CD14-positive monocyte (primary cell): ENCODE results near the gene MAST4. TPM values are rescaled to one million over a fixed set of nuclear protein-coding genes. Genes with fewer than 3 reads are reported as not detected.
A peak's percentile ranks its signal among the peaks of the same experiment; 100 is the strongest.

Source experiments
- DNase-seq, 3 donors: peaks; one replicate each; pipeline ENCODE4 v3.0.0-alpha.2; 2011 to 2022
- H2AFZ ChIP-seq: 2 replicates; pipeline ENCODE4 v1.6.0; 2012; ENCODE audit warnings: mild to moderate bottlenecking, low read depth, low read length, inconsistent platforms; ENCODE audit not compliant: insufficient read depth, poor library complexity, severe bottlenecking
- H3K27ac ChIP-seq, 2 donors: 1 replicate in 1 of 2; 2 replicates in 1 of 2; pipeline ENCODE4 v1.5.1; 2012 to 2013; ENCODE audit warnings: low read length in 2 of 2, control low read depth in 1 of 2, inconsistent platforms in 1 of 2, low read depth in 1 of 2, mild to moderate bottlenecking in 1 of 2
- H3K27me3 ChIP-seq, 2 donors: one replicate each; pipeline versions ENCODE4 v1.6.0 to v1.6.1; 2011 to 2013; ENCODE audit warnings: low read length in 2 of 2; ENCODE audit not compliant: control insufficient read depth in 2 of 2, insufficient read depth in 2 of 2
- H3K36me3 ChIP-seq, 2 donors: replicated peaks in 1 of 2; 1 replicate in 1 of 2; 2 replicates in 1 of 2; pipeline versions ENCODE4 v1.5.1 to v1.6.1; 2012 to 2013; ENCODE audit warnings: low read length in 2 of 2, control low read depth in 1 of 2, inconsistent platforms in 1 of 2, mild to moderate bottlenecking in 1 of 2; ENCODE audit not compliant: insufficient read depth in 2 of 2, control insufficient read depth in 1 of 2
- H3K4me1 ChIP-seq, 2 donors: 1 replicate in 1 of 2; 2 replicates in 1 of 2; pipeline versions ENCODE4 v1.5.1 to v1.6.1; 2012 to 2013; ENCODE audit warnings: low read length in 2 of 2, control low read depth in 1 of 2, inconsistent platforms in 1 of 2, mild to moderate bottlenecking in 1 of 2, moderate library complexity in 1 of 2; ENCODE audit not compliant: insufficient read depth in 2 of 2, control insufficient read depth in 1 of 2
- H3K4me2 ChIP-seq: replicated peaks from 2 replicates; pipeline ENCODE3; 2012; ENCODE audit warnings: low read length, moderate library complexity, mild to moderate bottlenecking; ENCODE audit not compliant: poor library complexity, severe bottlenecking; ENCODE audit errors: extremely low read depth
- H3K4me3 ChIP-seq, 3 experiments: fragments of 200-600 bp in 1 of 3; sonication (generic) in 1 of 3; replicated peaks in 1 of 3; 1 replicate in 2 of 3; 2 replicates in 1 of 3; pipeline ENCODE4 v1.5.1; 2011 to 2013; ENCODE audit warnings: low read length in 3 of 3, mild to moderate bottlenecking in 3 of 3, control low read depth in 2 of 3, low read depth in 2 of 3, inconsistent platforms in 1 of 3, moderate library complexity in 1 of 3
- H3K79me2 ChIP-seq: 2 replicates; pipeline ENCODE4 v1.6.0; 2012; ENCODE audit warnings: mild to moderate bottlenecking, control low read depth, inconsistent platforms, low read length, moderate library complexity; ENCODE audit not compliant: insufficient read depth
- H3K9ac ChIP-seq: 2 replicates; pipeline ENCODE4 v1.6.0; 2017; ENCODE audit warnings: low read length, mild to moderate bottlenecking; ENCODE audit not compliant: insufficient read depth, poor library complexity, severe bottlenecking
- H3K9me3 ChIP-seq, 2 donors: replicated peaks in 1 of 2; 1 replicate in 1 of 2; 2 replicates in 1 of 2; pipeline versions ENCODE4 v1.5.1 to v1.6.1; 2012 to 2013; ENCODE audit warnings: low read length in 2 of 2, control low read depth in 1 of 2; ENCODE audit not compliant: control insufficient read depth in 1 of 2, insufficient read depth in 1 of 2
- H4K20me1 ChIP-seq: 2 replicates; pipeline ENCODE4 v1.6.0; 2012; ENCODE audit warnings: mild to moderate bottlenecking, low read length, control low read depth, moderate library complexity; ENCODE audit not compliant: insufficient read depth
- H3K27ac Mint-ChIP-seq, 7 donors: one replicate each; pipeline ENCODE4 v1.8.0; 2020; ENCODE audit warnings: mild to moderate bottlenecking in 7 of 7, mixed read lengths in 7 of 7, moderate library complexity in 6 of 7, inconsistent platforms in 2 of 7
- H3K27me3 Mint-ChIP-seq, 3 donors: one replicate each; pipeline ENCODE4 v1.8.0; 2021 to 2022; ENCODE audit warnings: low read depth in 3 of 3, mild to moderate bottlenecking in 3 of 3, mixed read lengths in 3 of 3, moderate library complexity in 3 of 3, inconsistent platforms in 1 of 3
- H3K36me3 Mint-ChIP-seq, 2 donors: one replicate each; pipeline ENCODE4 v1.8.0; 2020; ENCODE audit warnings: mixed read lengths in 2 of 2, inconsistent platforms in 1 of 2, mild to moderate bottlenecking in 1 of 2
- H3K4me1 Mint-ChIP-seq: one replicate; pipeline ENCODE4 v1.8.0; 2020; ENCODE audit warnings: mild to moderate bottlenecking, mixed read lengths
- H3K4me3 Mint-ChIP-seq, 2 donors: one replicate each; pipeline ENCODE4 v1.8.0; 2020; ENCODE audit warnings: mild to moderate bottlenecking in 2 of 2, mixed read lengths in 2 of 2, moderate library complexity in 1 of 2
- H3K9me3 Mint-ChIP-seq, 7 donors: one replicate each; pipeline ENCODE4 v1.8.0; 2020 to 2022; ENCODE audit warnings: mixed read lengths in 7 of 7, mild to moderate bottlenecking in 6 of 7, moderate library complexity in 6 of 7, inconsistent platforms in 2 of 7
- CTCF ChIP-seq: fragments of 200-600 bp; IDR thresholded peaks from one replicate; pipeline ENCODE4 v1.8.0; 2022; ENCODE audit warnings: antibody characterized with exemption, mild to moderate bottlenecking
- WGBS: methylation state at CpG from one replicate; pipeline ENCODE4 v1.1.5; 2013; ENCODE audit warnings: missing lambda C conversion rate; ENCODE audit not compliant: insufficient coverage; 5-methylcytosine and 5-hydroxymethylcytosine counted together
- intact Hi-C, 2 donors: fragments of 100-400 bp; cut with micrococcal nuclease; formaldehyde crosslinking; loops; one replicate each; pipeline versions ENCODE4 v1.15.0 to v1.15.1; 2023
- polyA plus RNA-seq, 3 donors: library from polyadenylated mRNA; depleted of rRNA in 1 of 3; unstranded in 2 of 3; stranded (reverse) in 1 of 3; fragments of 300-500 nt in 2 of 3; fragments of >200 nt in 1 of 3; fragmentation: Illumina TruSeq in 2 of 3; gene quantifications; 1 replicate in 2 of 3; 2 replicates in 1 of 3; pipeline ENCODE4 v1.2.3, GENCODE V29; 2012 to 2021

The MAST4 gene
- polyA plus RNA-seq, 3 donors = 0.03 to 0.24 TPM; not detected in 1

- H4K20me1 ChIP-seq = no peaks in the 10 kb centered on the region
- H3K4me1 Mint-ChIP-seq = peaks cover 13% of the 10 kb centered on the region
- no peaks in the 10 kb centered on the region for H3K36me3 ChIP-seq
- peaks cover 0 to 1% (median 0%) of the 10 kb centered on the region in 7 donors for H3K9me3 Mint-ChIP-seq
- no peak overlapping the region for H3K27ac ChIP-seq
- WGBS = 92% methylated on average over 3 of the region's 3 CpGs
- intact Hi-C loops = no loop called here
- no peak overlapping the region for H3K4me2 ChIP-seq
- no peaks in the 10 kb centered on the region for H3K27me3 ChIP-seq
- DNase-seq = no peak
- H3K79me2 ChIP-seq = no peaks in the 10 kb centered on the region
- H3K27me3 Mint-ChIP-seq = peaks cover 0 to 3% (median 0%) of the 10 kb centered on the region in 3 donors
- H3K4me1 ChIP-seq = peaks cover 0 to 6% of the 10 kb centered on the region in 2 donors
- no peak overlapping the region for H2AFZ ChIP-seq
- H3K4me3 ChIP-seq = no peak overlapping the region
- H3K9me3 ChIP-seq = no peaks in the 10 kb centered on the region
- H3K9ac ChIP-seq = no peak overlapping the region
- no peak overlapping the region for H3K27ac Mint-ChIP-seq
- H3K4me3 Mint-ChIP-seq = no peak overlapping the region
- no peak for TF ChIP-seq CTCF
- no peaks in the 10 kb centered on the region for H3K36me3 Mint-ChIP-seq
These were observed 18.9 kb downstream of the MAST4 start for GRCh38 chr5:66615136-66615535.

- H3K9me3 ChIP-seq = no peaks in the 10 kb centered on the region
- Mint-ChIP-seq H3K27ac (peak overlapping the region in 1 of 7 donors; percentile 66), H3K27me3 (peaks cover 0 to 3% (median 0%) of the 10 kb centered on the region in 3 donors), H3K4me1 (peaks cover 17% of the 10 kb centered on the region), H3K4me3 (no peak overlapping the region), H3K9me3 (peaks cover 0 to 1% (median 0%) of the 10 kb centered on the region in 7 donors), H3K36me3 (no peaks in the 10 kb centered on the region)
- no peaks in the 10 kb centered on the region for H3K36me3 ChIP-seq
- H3K4me3 ChIP-seq = no peak overlapping the region
- no peak for TF ChIP-seq CTCF
- no peaks in the 10 kb centered on the region for H3K27me3 ChIP-seq
- DNase-seq = no peak
- no peak overlapping the region for H3K27ac ChIP-seq
- no peaks in the 10 kb centered on the region for H3K79me2 ChIP-seq
- no peak overlapping the region for H3K9ac ChIP-seq
- H3K4me2 ChIP-seq = no peak overlapping the region
- WGBS = 100% methylated on average over 1 of the region's 4 CpGs
- H4K20me1 ChIP-seq = no peaks in the 10 kb centered on the region
- intact Hi-C loops = no loop called here
- peaks cover 0 to 6% of the 10 kb centered on the region in 2 donors for H3K4me1 ChIP-seq
- no peak overlapping the region for H2AFZ ChIP-seq
These were observed 19.7 kb downstream of the MAST4 start for GRCh38 chr5:66615894-66616293.
